ENCODE measurements around the gene RNF123. TPM values are rescaled to one million over a fixed set of nuclear protein-coding genes. Genes with fewer than 3 reads are reported as not detected.
A peak's percentile ranks its signal among the peaks of the same experiment; 100 is the strongest.

RNF123 gene
- total and polyA plus RNA-seq, 10 of the 15 experiments (the other 5 are each of a cell fraction or from before 2014, with no cell fraction given) = 4.2 to 31.5 (median 17.6) TPM

DNA sequence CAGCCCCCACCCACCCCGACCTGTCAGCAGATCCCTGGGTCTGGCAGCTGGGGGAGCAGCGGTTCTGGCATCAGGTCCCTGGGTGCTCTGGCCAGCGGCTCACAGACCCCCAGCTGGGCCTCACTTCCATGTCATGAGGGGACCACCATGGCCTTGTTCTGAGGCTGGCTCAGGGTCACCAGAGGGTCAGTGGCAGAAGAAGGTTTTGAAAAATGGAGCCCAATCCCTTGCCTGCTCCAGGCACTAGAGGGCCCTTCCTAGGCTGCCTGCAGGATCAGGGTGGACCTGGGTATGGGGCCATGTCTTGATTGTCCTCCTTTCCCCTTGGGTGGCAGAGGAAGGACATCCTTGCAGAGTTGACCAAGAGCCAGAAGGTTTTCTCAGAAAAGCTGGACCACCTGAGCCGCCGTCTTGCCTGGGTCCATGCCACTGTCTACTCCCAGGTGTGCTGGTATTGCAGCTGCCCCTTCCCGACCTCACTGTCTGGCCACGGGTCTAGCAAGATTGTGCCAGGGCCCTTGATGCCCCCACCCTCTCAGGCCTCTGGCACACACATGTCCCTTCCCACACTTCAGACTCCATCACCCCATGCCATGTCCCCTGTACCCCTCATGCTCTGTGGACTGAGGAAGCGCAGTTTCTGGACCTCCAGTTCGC is 17.2 kb downstream of the RNF123 start:
- POLR2A ChIA-PET = no interaction called here
- FAIRE-seq = no peak

DNA sequence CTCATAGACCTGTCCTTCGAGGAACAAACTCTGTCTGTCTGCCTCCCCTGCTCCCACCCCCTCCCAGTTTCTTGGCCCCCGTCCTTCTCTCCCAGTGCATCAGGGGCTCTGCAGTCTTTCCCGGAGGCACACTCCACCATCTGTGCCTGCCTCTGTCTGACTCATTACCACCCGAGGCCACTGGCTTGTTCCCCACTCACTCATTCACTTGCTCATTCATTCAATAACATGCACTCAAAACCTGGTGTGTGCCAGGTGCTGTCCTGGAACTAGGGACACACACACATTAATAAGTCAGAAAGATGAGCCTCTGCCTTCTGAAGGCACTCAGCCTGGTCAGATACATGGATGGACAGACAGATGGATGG is 17.7 kb downstream of the RNF123 start:
- intact Hi-C loops (cut with micrococcal nuclease; ENCODE audit: unreplicated experiment) = no loop called here
- no peak for DNase-seq (ENCODE audit: low read depth, low spot score)
- TF ChIP-seq BHLHE40 (IDR thresholded peaks at IDR 0.05; ENCODE audit: borderline replicate concordance in 1 of 2, low read depth in 2 of 2, low read length in 1 of 2) (no peak), CBX5 (IDR thresholded peaks at IDR 0.05; ENCODE audit: low read depth) (no peak), SMARCA5 (IDR thresholded peaks at IDR 0.05) (no peak), E4F1 (IDR thresholded peaks at IDR 0.05; ENCODE audit: borderline replicate concordance, partially characterized antibody) (no peak), HDAC2 (IDR thresholded peaks at IDR 0.05) (no peak), FOS (IDR thresholded peaks at IDR 0.05; ENCODE audit: borderline replicate concordance, extremely low read depth, insufficient read length) (no peak), EGR1 (IDR thresholded peaks at IDR 0.05; ENCODE audit: borderline replicate concordance in 1 of 2, low read depth in 2 of 2, low read length in 2 of 2) (no peak), SUPT20H (IDR thresholded peaks at IDR 0.05; ENCODE audit: borderline replicate concordance, control insufficient read depth, low read depth, low read length) (no peak), POU2F2 (IDR thresholded peaks at IDR 0.05; ENCODE audit: borderline replicate concordance, low read depth, low read length) (no peak), ETV6 (conservative IDR thresholded peaks at IDR 0.05 in 1 of 2, IDR thresholded peaks at IDR 0.05 in 1 of 2; ENCODE audit: borderline replicate concordance in 1 of 2, low read depth in 1 of 2) (no peak), NFYA (IDR thresholded peaks at IDR 0.05; ENCODE audit: borderline replicate concordance, low read depth, low read length) (no peak), RB1 (IDR thresholded peaks at IDR 0.05; ENCODE audit: borderline replicate concordance) (no peak), SIX5 (IDR thresholded peaks at IDR 0.05; ENCODE audit: low read depth, low read length, severe bottlenecking) (no peak), RELA (IDR thresholded peaks at IDR 0.05; ENCODE audit: borderline replicate concordance, partially characterized antibody) (no peak)

More for the DNA sequence above, 17.2 kb downstream of the RNF123 start:
- in situ Hi-C loops (cut with MboI) (no loop called here), intact Hi-C loops (cut with micrococcal nuclease; ENCODE audit: unreplicated experiment) (no loop called here)
- H3K9ac ChIP-seq (ENCODE audit: control insufficient read depth, insufficient read depth, low read length) = no peak overlapping the region
- H2AFZ ChIP-seq (ENCODE audit: control insufficient read depth, low read depth, low read length) = no peak overlapping the region
- H3K4me3 ChIP-seq = no peak overlapping the region
- DNase-seq (ENCODE audit: low read depth, low spot score) = no peak
- H3K4me1 ChIP-seq (ENCODE audit: control insufficient read depth, insufficient read depth, low read length) = no peaks in the 10 kb centered on the region
- no peak overlapping the region for H3K4me2 ChIP-seq (ENCODE audit: control insufficient read depth, insufficient read depth)
- H3K79me2 ChIP-seq (ENCODE audit: control insufficient read depth, insufficient read depth, low read length) = no peaks in the 10 kb centered on the region
- ATAC-seq = no peak
- H3K9me3 ChIP-seq (replicated peaks; ENCODE audit: control insufficient read depth, insufficient read depth, low read length) = no peaks in the 10 kb centered on the region
- H3K27ac ChIP-seq (ENCODE audit: control insufficient read depth, insufficient read depth) = no peak overlapping the region
- H3K36me3 ChIP-seq (ENCODE audit: control insufficient read depth in 2 of 2, insufficient read depth in 2 of 2, low read length in 1 of 2) = peaks cover 0 to 5% of the 10 kb centered on the region in 2 experiments; a peak in 3 of 4 replicates
- TF ChIP-seq POLR2A (IDR thresholded peaks at IDR 0.05; ENCODE audit: low read depth, low read length) = 0 out of 2 replicates have a peak, but pooled peaks have one; percentile 24
- no peak for TF ChIP-seq BACH1 (IDR thresholded peaks at IDR 0.05; ENCODE audit: borderline replicate concordance)
- no peak for TF ChIP-seq ZNF217 (IDR thresholded peaks at IDR 0.05)
- no peak for TF ChIP-seq POLR2AphosphoS2 (IDR thresholded peaks at IDR 0.05; ENCODE audit: low read depth, low read length)
- ChIA-PET RAD21 (ENCODE audit: unreplicated experiment) (no interaction called here), SMC1A (ENCODE audit: uncharacterized antibody, unreplicated experiment) (no interaction called here), CTCF (no interaction called here)
- WGBS (ENCODE audit: insufficient coverage, insufficient replicate concordance, low lambda C conversion rate, missing lambda C conversion rate) = 82% methylated on average over 9 of the region's 9 CpGs
- H4K20me1 ChIP-seq (ENCODE audit: control insufficient read depth, insufficient read depth) = no peaks in the 10 kb centered on the region
- no peaks in the 10 kb centered on the region for H3K27me3 ChIP-seq (replicated peaks in 1 of 2; ENCODE audit: control insufficient read depth in 2 of 2, insufficient read depth in 2 of 2, low read length in 1 of 2)
- BruUV-seq (replicated peaks) = no TSS peak

More for the DNA sequence above, 17.7 kb downstream of the RNF123 start:
- ChIA-PET CTCF (no interaction called here), RAD21 (ENCODE audit: unreplicated experiment) (no interaction called here), SMC1A (ENCODE audit: uncharacterized antibody, unreplicated experiment) (no interaction called here), POLR2A (no interaction called here)
- Histone ChIP-seq H3K9me3 (replicated peaks; ENCODE audit: control insufficient read depth, insufficient read depth, low read length) (no peaks in the 10 kb centered on the region), H3K4me2 (ENCODE audit: control insufficient read depth, insufficient read depth) (no peak overlapping the region), H3K27me3 (replicated peaks in 1 of 2; ENCODE audit: control insufficient read depth in 2 of 2, insufficient read depth in 2 of 2, low read length in 1 of 2) (no peaks in the 10 kb centered on the region), H3K9ac (ENCODE audit: control insufficient read depth, insufficient read depth, low read length) (no peak overlapping the region), H3K4me3 (no peak overlapping the region), H3K79me2 (ENCODE audit: control insufficient read depth, insufficient read depth, low read length) (no peaks in the 10 kb centered on the region), H2AFZ (ENCODE audit: control insufficient read depth, low read depth, low read length) (no peak overlapping the region), H4K20me1 (ENCODE audit: control insufficient read depth, insufficient read depth) (no peaks in the 10 kb centered on the region), H3K36me3 (ENCODE audit: control insufficient read depth in 2 of 2, insufficient read depth in 2 of 2, low read length in 1 of 2) (peaks cover 0 to 5% of the 10 kb centered on the region in 2 experiments; a peak in 3 of 4 replicates), H3K4me1 (ENCODE audit: control insufficient read depth, insufficient read depth, low read length) (no peaks in the 10 kb centered on the region), H3K27ac (ENCODE audit: control insufficient read depth, insufficient read depth) (no peak overlapping the region)
- in situ Hi-C loops (cut with MboI) = no loop called here
- FAIRE-seq (no peak), ATAC-seq (no peak)
- BruUV-seq (replicated peaks) = no TSS peak
- 86% methylated on average over 3 of the region's 4 CpGs for WGBS (ENCODE audit: insufficient coverage, insufficient replicate concordance, low lambda C conversion rate, missing lambda C conversion rate)
